Esophagus squamous epithelium (tissue), 5 donors: Measurements from ENCODE around the gene RGS5. TPM values are rescaled to one million over a fixed set of nuclear protein-coding genes. Genes with fewer than 3 reads are reported as not detected.
A peak's percentile ranks its signal among the peaks of the same experiment; 100 is the strongest.
"Not testable (repeated sequence)": the region's sequence is repeated elsewhere in the genome, so short reads cannot be mapped to it uniquely, and the experiment has no call there.

ENCODE experiments used
- DNase-seq: peaks from one replicate; lab custom pipeline; 2025; lab: John Stamatoyannopoulos, UW
- H3K27ac ChIP-seq, 4 donors: fragments of 200-600 bp; sonication (generic); one replicate each; pipeline ENCODE4 v1.5.1; 2016 to 2019; ENCODE audit warnings: mild to moderate bottlenecking in 1 of 4
- H3K27me3 ChIP-seq, 4 donors: fragments of 200-600 bp; sonication (generic); 1 replicate in 3 of 4; 2 replicates in 1 of 4; pipeline versions ENCODE4 v1.5.1 to v1.6.0; 2017 to 2021; ENCODE audit warnings: antibody characterized with exemption in 1 of 4
- H3K36me3 ChIP-seq, 3 donors: fragments of 200-600 bp; sonication (generic); one replicate each; pipeline ENCODE4 v1.5.1; 2016 to 2019
- H3K4me1 ChIP-seq, 3 donors: fragments of 200-600 bp; sonication (generic); one replicate each; pipeline ENCODE4 v1.5.1; 2017 to 2019
- H3K4me3 ChIP-seq, 4 donors: fragments of 200-600 bp; sonication (generic); 1 replicate in 3 of 4; 2 replicates in 1 of 4; pipeline ENCODE4 v1.5.1; 2016 to 2019; ENCODE audit warnings: mild to moderate bottlenecking in 2 of 4, moderate library complexity in 1 of 4
- H3K9me3 ChIP-seq, 3 donors: fragments of 200-600 bp; sonication (generic); one replicate each; pipeline ENCODE4 v1.5.1; 2016 to 2019
- POLR2A ChIP-seq, 4 donors: fragments of 450-650 bp; IDR thresholded peaks; one replicate each; pipeline ENCODE4 v1.6.1; 2017; ENCODE audit warnings: antibody characterized with exemption in 4 of 4, mild to moderate bottlenecking in 4 of 4, moderate library complexity in 3 of 4
- whole genome bisulfite sequencing, 2 donors: methylation state at CpG; one replicate each; pipeline ENCODE4 v1.1.5; 2018; 5-methylcytosine and 5-hydroxymethylcytosine counted together
- intact Hi-C: fragments of 100-400 bp; cut with DNase I; formaldehyde crosslinking; loops from one replicate; pipeline ENCODE4 v1.15.0; 2022
- total RNA-seq, 4 donors: library from RNA; depleted of rRNA; stranded (reverse); fragments of >200 nt; gene quantifications; one replicate each; pipeline ENCODE4 v1.1.0, GENCODE V29; 2016
- TF ChIP-seq, protein P1 (sequence below), 6 experiments: fragments of 450-650 bp in 4 of 6; fragments of 200-600 bp in 2 of 6; sonication (generic) in 2 of 6; IDR thresholded peaks; one replicate each; pipeline ENCODE4 v1.5.1; 2016 to 2019; ENCODE audit warnings: antibody characterized with exemption in 6 of 6, mild to moderate bottlenecking in 4 of 6, moderate library complexity in 4 of 6
- donor health status: DM: yes; HTN: yes; CAD: no.

The RGS5 gene
- total RNA-seq, 4 donors from 2014 or later, result 11.3 to 55.7 (median 23.3) TPM

GRCh38 chr1:163240705-163241104 lies 38.0 kb upstream of the RGS5 start:
- Histone ChIP-seq H3K9me3 (no peaks in the 10 kb centered on the region), H3K4me1 (peaks cover 0 to 21% (median 4%) of the 10 kb centered on the region in 3 donors), H3K27ac (no peak overlapping the region), H3K36me3 (no peaks in the 10 kb centered on the region), H3K4me3 (no peak overlapping the region), H3K27me3 (no peaks in the 10 kb centered on the region)
- intact Hi-C loops, result no loop called here
- no peak for DNase-seq
- WGBS, 2 donors, result 57 to 69% methylated on average over 3 of the region's 3 CpGs
- TF ChIP-seq, protein P1, sequence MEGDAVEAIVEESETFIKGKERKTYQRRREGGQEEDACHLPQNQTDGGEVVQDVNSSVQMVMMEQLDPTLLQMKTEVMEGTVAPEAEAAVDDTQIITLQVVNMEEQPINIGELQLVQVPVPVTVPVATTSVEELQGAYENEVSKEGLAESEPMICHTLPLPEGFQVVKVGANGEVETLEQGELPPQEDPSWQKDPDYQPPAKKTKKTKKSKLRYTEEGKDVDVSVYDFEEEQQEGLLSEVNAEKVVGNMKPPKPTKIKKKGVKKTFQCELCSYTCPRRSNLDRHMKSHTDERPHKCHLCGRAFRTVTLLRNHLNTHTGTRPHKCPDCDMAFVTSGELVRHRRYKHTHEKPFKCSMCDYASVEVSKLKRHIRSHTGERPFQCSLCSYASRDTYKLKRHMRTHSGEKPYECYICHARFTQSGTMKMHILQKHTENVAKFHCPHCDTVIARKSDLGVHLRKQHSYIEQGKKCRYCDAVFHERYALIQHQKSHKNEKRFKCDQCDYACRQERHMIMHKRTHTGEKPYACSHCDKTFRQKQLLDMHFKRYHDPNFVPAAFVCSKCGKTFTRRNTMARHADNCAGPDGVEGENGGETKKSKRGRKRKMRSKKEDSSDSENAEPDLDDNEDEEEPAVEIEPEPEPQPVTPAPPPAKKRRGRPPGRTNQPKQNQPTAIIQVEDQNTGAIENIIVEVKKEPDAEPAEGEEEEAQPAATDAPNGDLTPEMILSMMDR (IDR thresholded peaks at IDR 0.05), result no peak

DNA sequence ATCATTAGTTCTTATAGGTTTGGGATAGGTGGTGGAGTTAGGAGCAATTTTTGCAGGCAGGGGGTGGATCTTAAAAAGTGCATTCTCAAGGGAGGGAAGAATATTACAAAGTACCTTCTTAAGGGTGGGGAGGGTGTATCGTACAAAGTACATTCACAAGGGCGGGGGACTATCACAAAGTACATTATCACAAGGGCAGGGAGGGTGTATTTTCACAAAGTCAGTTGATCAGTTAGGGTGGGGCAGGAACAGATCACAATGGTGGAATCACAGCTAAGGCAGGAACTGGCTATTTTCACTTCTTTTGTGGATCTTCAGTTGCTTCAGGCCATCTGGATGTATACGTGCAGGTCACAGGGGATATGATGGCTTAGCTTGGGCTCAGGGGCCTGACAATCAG lies 30.9 kb upstream of the RGS5 start:
- H3K4me1 ChIP-seq, intact Hi-C loops, H3K27me3 ChIP-seq, H3K36me3 ChIP-seq, DNase-seq, H3K4me3 ChIP-seq, H3K27ac ChIP-seq, H3K9me3 ChIP-seq: not testable (repeated sequence)
- WGBS, 2 donors, result 69 to 71% methylated on average over 3 of the region's 3 CpGs

- no peaks in the 10 kb centered on the region for H3K4me1 ChIP-seq
- intact Hi-C loops, result no loop called here
- no peak for DNase-seq
- H3K27ac ChIP-seq, result peak overlapping the region in 2 of 4 donors; percentile 23 to 42
- no peaks in the 10 kb centered on the region for H3K36me3 ChIP-seq
- H3K9me3 ChIP-seq, result no peaks in the 10 kb centered on the region
- H3K27me3 ChIP-seq, result no peaks in the 10 kb centered on the region
- TF ChIP-seq, protein P1 (IDR thresholded peaks at IDR 0.05), result no peak
- TF ChIP-seq POLR2A (IDR thresholded peaks at IDR 0.05), result no peak
- 29 to 31% methylated on average over 2 of the region's 2 CpGs for WGBS, 2 donors
- H3K4me3 ChIP-seq, result no peak overlapping the region
Measured at GRCh38 chr1:163231385-163231784, 28.7 kb upstream of the RGS5 start.

- Histone ChIP-seq H3K36me3 (no peaks in the 10 kb centered on the region), H3K27me3 (no peaks in the 10 kb centered on the region), H3K27ac (peak overlapping the region in 2 of 4 donors; percentile 23 to 31), H3K9me3 (no peaks in the 10 kb centered on the region), H3K4me1 (no peaks in the 10 kb centered on the region), H3K4me3 (no peak overlapping the region)
- intact Hi-C loops, result no loop called here
- no peak for DNase-seq
- 95 to 97% methylated on average over 3 of the region's 3 CpGs for WGBS, 2 donors
- TF ChIP-seq POLR2A (IDR thresholded peaks at IDR 0.05), result no peak
- TF ChIP-seq, protein P1 (IDR thresholded peaks at IDR 0.05), result no peak
Measured at GRCh38 chr1:163230827-163231226, 28.1 kb upstream of the RGS5 start.

- WGBS, 2 donors, result 69 to 83% methylated on average over 2 to 3 of the region's 3 CpGs
- H3K27me3 ChIP-seq, DNase-seq, H3K4me3 ChIP-seq, H3K27ac ChIP-seq, intact Hi-C loops, H3K9me3 ChIP-seq, H3K4me1 ChIP-seq, H3K36me3 ChIP-seq: not testable (repeated sequence)
Measured at GRCh38 chr1:163228271-163228670, 25.6 kb upstream of the RGS5 start.

GRCh38 chr1:163227126-163227525 lies 24.4 kb upstream of the RGS5 start:
- no peak for DNase-seq
- WGBS, 2 donors, result 55 to 60% methylated on average over 1 of the region's 1 CpG
- Histone ChIP-seq H3K9me3 (no peaks in the 10 kb centered on the region), H3K36me3 (no peaks in the 10 kb centered on the region), H3K4me3 (no peak overlapping the region), H3K27me3 (no peaks in the 10 kb centered on the region), H3K4me1 (no peaks in the 10 kb centered on the region), H3K27ac (no peak overlapping the region)
- TF ChIP-seq POLR2A (IDR thresholded peaks at IDR 0.05), result no peak
- TF ChIP-seq, protein P1 (IDR thresholded peaks at IDR 0.05), result no peak
- intact Hi-C loops, result no loop called here
